ENCODE measurements around the gene FAM136A.

FAM136A gene

DNA sequence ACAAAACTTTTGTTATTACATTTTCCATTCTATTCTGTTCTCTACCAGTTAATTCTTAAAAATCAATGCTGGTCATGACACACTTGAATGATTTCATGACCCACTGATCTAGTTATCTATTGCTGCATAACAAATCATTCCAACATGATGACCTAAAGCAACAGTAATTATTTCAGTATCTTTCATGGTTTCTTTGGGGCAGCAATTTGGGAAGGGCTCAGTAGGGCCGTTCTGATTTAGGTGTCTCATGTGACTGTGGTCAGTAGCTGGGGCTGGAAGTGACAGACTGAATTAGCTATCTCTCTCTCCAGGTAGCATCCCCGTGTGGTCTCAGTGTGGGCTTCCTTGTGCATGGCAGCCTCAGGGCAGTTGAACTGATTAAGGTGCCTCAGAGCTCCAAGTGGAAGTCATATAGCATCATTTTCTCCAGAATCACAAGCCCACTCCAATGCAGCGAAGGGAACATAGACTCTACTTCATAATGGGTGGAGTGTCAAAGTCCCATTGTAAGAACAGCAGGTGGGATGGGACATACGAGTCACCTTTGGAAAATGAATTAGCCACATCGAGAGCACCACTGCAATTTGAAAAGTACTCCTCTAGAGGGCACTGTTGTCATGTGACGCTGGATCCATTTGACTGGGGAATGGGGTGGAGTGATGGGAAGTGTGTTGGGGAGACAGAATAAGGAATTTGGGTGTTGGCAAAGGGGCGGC, 39.1 kb upstream of the FAM136A start:
- TF ChIP-seq, protein P1, sequence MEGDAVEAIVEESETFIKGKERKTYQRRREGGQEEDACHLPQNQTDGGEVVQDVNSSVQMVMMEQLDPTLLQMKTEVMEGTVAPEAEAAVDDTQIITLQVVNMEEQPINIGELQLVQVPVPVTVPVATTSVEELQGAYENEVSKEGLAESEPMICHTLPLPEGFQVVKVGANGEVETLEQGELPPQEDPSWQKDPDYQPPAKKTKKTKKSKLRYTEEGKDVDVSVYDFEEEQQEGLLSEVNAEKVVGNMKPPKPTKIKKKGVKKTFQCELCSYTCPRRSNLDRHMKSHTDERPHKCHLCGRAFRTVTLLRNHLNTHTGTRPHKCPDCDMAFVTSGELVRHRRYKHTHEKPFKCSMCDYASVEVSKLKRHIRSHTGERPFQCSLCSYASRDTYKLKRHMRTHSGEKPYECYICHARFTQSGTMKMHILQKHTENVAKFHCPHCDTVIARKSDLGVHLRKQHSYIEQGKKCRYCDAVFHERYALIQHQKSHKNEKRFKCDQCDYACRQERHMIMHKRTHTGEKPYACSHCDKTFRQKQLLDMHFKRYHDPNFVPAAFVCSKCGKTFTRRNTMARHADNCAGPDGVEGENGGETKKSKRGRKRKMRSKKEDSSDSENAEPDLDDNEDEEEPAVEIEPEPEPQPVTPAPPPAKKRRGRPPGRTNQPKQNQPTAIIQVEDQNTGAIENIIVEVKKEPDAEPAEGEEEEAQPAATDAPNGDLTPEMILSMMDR (IDR thresholded peaks at IDR 0.05; ENCODE audit: insufficient read depth, low read length, missing control alignments) = peak; percentile 72
- no peak overlapping the region for H3K4me3 ChIP-seq (ENCODE audit: low read depth, low read length)
- DNase-seq (ENCODE audit: low read depth, low spot score) = no peak
- POLR2A ChIA-PET = no interaction called here
- CTCF ChIA-PET = interaction anchor here (0.6 to 6.9 kb wide), 24 partner anchors 9 to 607 kb away, joined by 3 to 136 read pairs (median 4); partner anchors contain the start of gene FAM136A

DNA sequence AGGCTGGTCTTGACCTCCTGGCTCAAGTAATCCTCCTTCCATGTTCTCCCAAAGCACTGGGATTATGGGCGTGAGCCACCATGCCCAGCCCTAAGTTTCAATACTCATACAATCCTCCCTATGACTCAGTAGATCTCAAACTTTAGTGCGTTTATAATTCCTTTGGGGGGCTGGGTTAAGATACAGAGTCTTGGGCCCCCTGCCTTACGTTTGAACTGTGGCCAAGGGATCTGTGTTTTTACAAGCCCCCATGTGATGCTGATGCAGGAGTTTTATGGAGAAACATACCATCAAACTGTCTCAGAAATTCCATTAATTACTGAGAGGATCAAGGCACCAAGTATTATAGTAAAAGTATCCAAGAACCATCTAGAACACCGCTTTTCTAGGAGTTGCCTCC, 38.2 kb upstream of the FAM136A start:
- ChIA-PET CTCF (interaction anchor here (0.9 to 6.9 kb wide), 15 partner anchors 8 to 608 kb away, joined by 3 to 136 read pairs (median 4); partner anchors contain the start of gene FAM136A), POLR2A (no interaction called here)
- no peak for DNase-seq (ENCODE audit: low read depth, low spot score)
- TF ChIP-seq, protein P1 (IDR thresholded peaks at IDR 0.05; ENCODE audit: insufficient read depth, low read length, missing control alignments) = no peak
- H3K4me3 ChIP-seq (ENCODE audit: low read depth, low read length) = no peak overlapping the region

DNA sequence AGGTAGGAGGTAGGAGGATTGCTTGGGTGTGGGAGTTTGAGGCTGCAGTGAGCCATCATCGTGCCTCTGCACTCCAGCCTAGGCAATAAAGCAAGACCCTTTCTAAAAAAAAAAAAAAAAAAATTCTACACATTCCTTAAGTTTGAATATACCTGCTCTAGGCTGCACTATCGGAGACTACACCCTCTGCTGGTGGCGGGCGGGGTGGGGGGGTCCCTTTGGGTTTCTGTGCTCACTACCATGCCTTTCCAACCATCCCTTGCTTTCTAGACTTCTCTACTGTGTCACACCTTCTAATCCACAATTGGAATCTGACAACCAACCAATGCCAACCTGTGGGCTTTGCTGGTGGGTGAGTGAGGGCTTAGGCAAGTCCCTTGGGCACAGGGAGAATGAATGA, 34.7 kb upstream of the FAM136A start:
- TF ChIP-seq, protein P1 (IDR thresholded peaks at IDR 0.05; ENCODE audit: insufficient read depth, low read length, missing control alignments) = no peak
- DNase-seq (ENCODE audit: low read depth, low spot score) = no peak
- no peak overlapping the region for H3K4me3 ChIP-seq (ENCODE audit: low read depth, low read length)
- ChIA-PET POLR2A (no interaction called here), CTCF (interaction anchor here (6.9 kb wide), 1 partner anchor 280 kb away, joined by 136 read pairs; no protein-coding TSS in a partner anchor)

DNA sequence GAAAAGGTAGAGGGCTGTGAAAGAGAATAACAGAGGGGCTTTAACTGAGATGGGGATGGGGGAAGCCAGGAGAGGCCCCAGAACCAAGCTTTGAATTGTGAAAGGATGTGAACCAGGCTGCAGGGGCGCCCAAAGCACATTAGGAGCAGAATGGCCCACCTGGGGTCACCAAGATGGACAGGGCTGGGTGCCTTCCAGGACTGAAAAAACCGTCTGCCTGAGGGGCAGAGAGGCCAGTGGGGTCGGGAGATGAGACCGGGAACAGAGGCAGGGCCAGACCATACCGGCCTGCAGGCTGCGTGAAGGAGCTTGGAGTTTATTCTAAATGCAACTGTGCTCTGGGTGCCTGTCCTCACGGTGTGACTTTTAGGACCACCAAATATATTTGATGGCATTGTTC, 29.1 kb upstream of the FAM136A start:
- H3K4me3 ChIP-seq (ENCODE audit: low read depth, low read length) = no peak overlapping the region
- DNase-seq (ENCODE audit: low read depth, low spot score) = no peak
- ChIA-PET CTCF (interaction anchor here (2.4 to 3.1 kb wide), 2 partner anchors 10 to 28 kb away, joined by 8 to 16 read pairs; no protein-coding TSS in a partner anchor), POLR2A (no interaction called here)
- TF ChIP-seq, protein P1 (IDR thresholded peaks at IDR 0.05; ENCODE audit: insufficient read depth, low read length, missing control alignments) = no peak

DNA sequence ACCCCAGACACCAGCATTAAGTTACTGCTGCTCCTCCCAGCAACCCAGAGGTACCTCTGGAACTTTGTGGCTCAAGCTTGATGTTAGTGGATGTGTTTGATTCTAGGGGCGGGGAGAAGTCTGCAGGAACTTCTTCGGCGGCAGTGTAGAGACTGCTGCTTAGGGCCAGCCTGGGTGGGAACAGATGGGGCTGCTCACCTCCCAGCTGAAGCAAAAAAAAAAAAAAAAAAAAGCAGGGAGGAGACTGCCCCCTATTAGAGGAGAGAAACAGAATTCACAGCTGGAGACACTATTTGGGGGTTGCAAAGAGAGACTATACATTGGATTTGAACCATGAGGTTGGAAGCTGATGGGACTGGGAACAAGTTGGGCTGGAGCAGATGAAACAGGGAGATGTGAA, 28.6 kb upstream of the FAM136A start:
- no peak overlapping the region for H3K4me3 ChIP-seq (ENCODE audit: low read depth, low read length)
- POLR2A ChIA-PET = no interaction called here
- no peak for DNase-seq (ENCODE audit: low read depth, low spot score)
- CTCF ChIA-PET = interaction anchor here (0.7 to 3.1 kb wide), 3 partner anchors 9 to 28 kb away, joined by 4 to 16 read pairs (median 8); no protein-coding TSS in a partner anchor
- TF ChIP-seq, protein P1 (IDR thresholded peaks at IDR 0.05; ENCODE audit: insufficient read depth, low read length, missing control alignments) = no peak

DNA sequence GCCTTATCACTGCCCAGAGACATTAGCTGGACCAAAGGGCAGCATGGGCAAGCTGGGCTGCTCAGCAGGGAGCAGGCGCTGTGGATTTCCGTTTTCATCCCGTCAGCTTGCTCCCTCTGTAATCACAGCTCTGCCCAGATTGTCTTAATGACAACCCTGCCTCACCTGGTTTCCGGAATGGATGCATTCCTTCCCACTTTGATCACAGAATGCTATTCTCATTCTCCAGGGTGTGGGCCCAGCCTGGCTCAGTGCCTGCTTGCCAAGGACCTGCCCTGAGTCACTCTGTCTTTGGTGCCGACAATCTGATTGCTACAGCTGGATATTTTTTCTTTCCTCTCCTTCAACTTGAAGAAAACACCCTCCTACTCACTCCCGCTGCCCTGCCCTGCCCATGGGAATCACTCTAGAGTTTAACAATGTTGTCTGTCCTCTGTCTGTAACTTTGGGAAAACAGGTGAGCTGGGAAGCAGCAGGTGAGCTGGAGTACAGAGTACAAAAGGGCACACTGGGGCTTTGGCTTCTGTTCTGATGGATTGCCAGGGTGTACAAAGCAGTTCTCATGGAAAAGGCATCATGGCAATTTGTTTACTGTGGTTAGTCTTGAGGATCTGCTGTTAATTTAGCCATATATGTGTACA, 27.2 kb upstream of the FAM136A start:
- POLR2A ChIA-PET = no interaction called here
- H3K4me3 ChIP-seq (ENCODE audit: low read depth, low read length) = no peak overlapping the region
- CTCF ChIA-PET = interaction anchor here (1.4 to 2.4 kb wide), 3 partner anchors 9 to 26 kb away, joined by 3 to 8 read pairs (median 4); no protein-coding TSS in a partner anchor
- TF ChIP-seq, protein P1 (IDR thresholded peaks at IDR 0.05; ENCODE audit: insufficient read depth, low read length, missing control alignments) = no peak
- DNase-seq (ENCODE audit: low read depth, low spot score) = no peak

Data from AG04449 (cell line).